Measurements from ENCODE around the gene RCC2.

- no peak for TF ChIP-seq POLR2A (IDR thresholded peaks at IDR 0.05)
- TF ChIP-seq, protein P1, sequence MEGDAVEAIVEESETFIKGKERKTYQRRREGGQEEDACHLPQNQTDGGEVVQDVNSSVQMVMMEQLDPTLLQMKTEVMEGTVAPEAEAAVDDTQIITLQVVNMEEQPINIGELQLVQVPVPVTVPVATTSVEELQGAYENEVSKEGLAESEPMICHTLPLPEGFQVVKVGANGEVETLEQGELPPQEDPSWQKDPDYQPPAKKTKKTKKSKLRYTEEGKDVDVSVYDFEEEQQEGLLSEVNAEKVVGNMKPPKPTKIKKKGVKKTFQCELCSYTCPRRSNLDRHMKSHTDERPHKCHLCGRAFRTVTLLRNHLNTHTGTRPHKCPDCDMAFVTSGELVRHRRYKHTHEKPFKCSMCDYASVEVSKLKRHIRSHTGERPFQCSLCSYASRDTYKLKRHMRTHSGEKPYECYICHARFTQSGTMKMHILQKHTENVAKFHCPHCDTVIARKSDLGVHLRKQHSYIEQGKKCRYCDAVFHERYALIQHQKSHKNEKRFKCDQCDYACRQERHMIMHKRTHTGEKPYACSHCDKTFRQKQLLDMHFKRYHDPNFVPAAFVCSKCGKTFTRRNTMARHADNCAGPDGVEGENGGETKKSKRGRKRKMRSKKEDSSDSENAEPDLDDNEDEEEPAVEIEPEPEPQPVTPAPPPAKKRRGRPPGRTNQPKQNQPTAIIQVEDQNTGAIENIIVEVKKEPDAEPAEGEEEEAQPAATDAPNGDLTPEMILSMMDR (IDR thresholded peaks at IDR 0.05 in 4 of 5, conservative IDR thresholded peaks at IDR 0.05 in 1 of 5) = no peak
Measured at GRCh38 chr1:17427696-17428660, 11.5 kb downstream of the RCC2 start.

Measured in gastrocnemius medialis (tissue), 4 donors.